Astrocyte of the spinal cord (primary cell): ENCODE data around the gene OLA1.

Experiments
- DNase-seq: peaks from one replicate; pipeline ENCODE4 v3.0.0; 2011; ENCODE audit warnings: low read depth, low spot score
- H3K4me3 ChIP-seq: 2 replicates; pipeline ENCODE4 v1.5.1; 2011; ENCODE audit warnings: low read depth, mild to moderate bottlenecking, low read length, moderate library complexity
- CTCF ChIP-seq: IDR thresholded peaks from 2 replicates; pipeline ENCODE4 v1.5.1; 2012; ENCODE audit warnings: low read depth, mild to moderate bottlenecking, low read length, inconsistent platforms
- in situ Hi-C: cut with HindIII; loops from 2 replicates; pipeline ENCODE4 v1.10.0; 2017; ENCODE audit warnings: low sequenced_read_pairs

Gene OLA1

GRCh38 chr2:174058026-174058425 lies 190.3 kb downstream of the OLA1 start:
- in situ Hi-C loops = no loop called here
- no peak for DNase-seq
- H3K4me3 ChIP-seq = no peak overlapping the region
- no peak for TF ChIP-seq CTCF

- TF ChIP-seq CTCF = no peak
- H3K4me3 ChIP-seq = no peak overlapping the region
- in situ Hi-C loops = no loop called here
- DNase-seq = no peak
Observed at GRCh38 chr2:174054926-174055325, 193.4 kb downstream of the OLA1 start.

- DNase-seq = no peak
- TF ChIP-seq CTCF = no peak
- H3K4me3 ChIP-seq = no peak overlapping the region
- in situ Hi-C loops = no loop called here
Observed at GRCh38 chr2:174053355-174054151, 194.8 kb downstream of the OLA1 start.

GRCh38 chr2:174052584-174052976 lies 195.8 kb downstream of the OLA1 start:
- DNase-seq = no peak
- no peak for TF ChIP-seq CTCF
- in situ Hi-C loops = no loop called here
- H3K4me3 ChIP-seq = no peak overlapping the region

- in situ Hi-C loops = no loop called here
- H3K4me3 ChIP-seq = no peak overlapping the region
- no peak for TF ChIP-seq CTCF
- peak; percentile 61 for DNase-seq
Observed at GRCh38 chr2:174051741-174052583, 196.4 kb downstream of the OLA1 start.

GRCh38 chr2:174051068-174051467 lies 197.3 kb downstream of the OLA1 start:
- in situ Hi-C loops = no loop called here
- H3K4me3 ChIP-seq = no peak overlapping the region
- DNase-seq = no peak
- no peak for TF ChIP-seq CTCF
